ENCODE measurements around the gene TPST2. TPM values are rescaled to one million over a fixed set of nuclear protein-coding genes. Genes with fewer than 3 reads are reported as not detected.

Gene TPST2
- total and polyA plus RNA-seq, 10 of the 15 experiments (the other 5 are each of a cell fraction or from before 2014, with no cell fraction given): 6.3 to 33.7 (median 28.4) TPM

- WGBS (ENCODE audit: insufficient coverage, insufficient replicate concordance, low lambda C conversion rate, missing lambda C conversion rate): 84% methylated on average over 11 of the region's 11 CpGs
- Histone ChIP-seq H3K9ac (ENCODE audit: control insufficient read depth, insufficient read depth, low read length) (no peak overlapping the region), H2AFZ (ENCODE audit: control insufficient read depth, low read depth, low read length) (no peak overlapping the region), H4K20me1 (ENCODE audit: control insufficient read depth, insufficient read depth) (no peaks in the 10 kb centered on the region), H3K27ac (ENCODE audit: control insufficient read depth, insufficient read depth) (no peak overlapping the region), H3K27me3 (replicated peaks in 1 of 2; ENCODE audit: control insufficient read depth in 2 of 2, insufficient read depth in 2 of 2, low read length in 1 of 2) (no peaks in the 10 kb centered on the region), H3K4me1 (ENCODE audit: control insufficient read depth, insufficient read depth, low read length) (peaks cover 20% of the 10 kb centered on the region), H3K4me3 (no peak overlapping the region), H3K36me3 (ENCODE audit: control insufficient read depth in 2 of 2, insufficient read depth in 2 of 2, low read length in 1 of 2) (peaks cover 2 to 7% of the 10 kb centered on the region in 2 experiments), H3K4me2 (ENCODE audit: control insufficient read depth, insufficient read depth) (no peak overlapping the region), H3K79me2 (ENCODE audit: control insufficient read depth, insufficient read depth, low read length) (peaks cover 34% of the 10 kb centered on the region), H3K9me3 (replicated peaks; ENCODE audit: control insufficient read depth, insufficient read depth, low read length) (no peaks in the 10 kb centered on the region)
- ATAC-seq: no peak
- RAD21 ChIA-PET (ENCODE audit: unreplicated experiment): interaction anchor here (0.5 to 1.6 kb wide), 2 partner anchors 7 to 56 kb away, joined by 3 to 5 read pairs; no protein-coding TSS in a partner anchor
- CTCF ChIA-PET: interaction anchor here (0.8 to 1.0 kb wide), 2 partner anchors 50 to 81 kb away, joined by 3 read pairs; no protein-coding TSS in a partner anchor
- intact Hi-C loops (cut with micrococcal nuclease; ENCODE audit: unreplicated experiment): no loop called here
- no TSS peak for BruUV-seq (replicated peaks)
- TF ChIP-seq NR2C2 (IDR thresholded peaks at IDR 0.05; ENCODE audit: borderline replicate concordance, control insufficient read depth, insufficient read length, low read depth) (no peak), STAT1 (conservative IDR thresholded peaks at IDR 0.05) (no peak), ZSCAN29 (IDR thresholded peaks at IDR 0.05) (no peak), TAF1 (IDR thresholded peaks at IDR 0.05; ENCODE audit: borderline replicate concordance, low read depth, low read length) (no peak), RAD51 (IDR thresholded peaks at IDR 0.05) (no peak), TCF7 (IDR thresholded peaks at IDR 0.05; ENCODE audit: borderline replicate concordance) (no peak), POLR2AphosphoS5 (IDR thresholded peaks at IDR 0.05; ENCODE audit: low read length) (no peak), NFIC (IDR thresholded peaks at IDR 0.05; ENCODE audit: low read depth, low read length) (no peak), MAX (IDR thresholded peaks at IDR 0.05; ENCODE audit: low read depth, low read length) (no peak), NFYA (IDR thresholded peaks at IDR 0.05; ENCODE audit: borderline replicate concordance, low read depth, low read length) (no peak)
- in situ Hi-C loops (cut with MboI): no loop called here
- POLR2A ChIA-PET: interaction anchor here (0.6 to 1.2 kb wide), 2 partner anchors 20 to 37 kb away, joined by 3 read pairs; no protein-coding TSS in a partner anchor
- DNase-seq (ENCODE audit: low read depth, low spot score): no peak
- FAIRE-seq: no peak
- SMC1A ChIA-PET (ENCODE audit: uncharacterized antibody, unreplicated experiment): no interaction called here
Measured at GRCh38 chr22:26585104-26585790, 4.7 kb downstream of the TPST2 start.
